Peyer's patch (tissue), 4 donors: ENCODE data around the gene MYH7B. TPM values are rescaled to one million over a fixed set of nuclear protein-coding genes. Genes with fewer than 3 reads are reported as not detected.

Experiments
- DNase-seq, 3 donors: peaks; one replicate each; pipeline ENCODE4 v3.0.0-alpha.2; 2017 to 2019
- H3K27ac ChIP-seq, 4 donors: fragments of 200-600 bp; sonication (generic); one replicate each; pipeline ENCODE4 v1.5.1; 2016 to 2019
- H3K27me3 ChIP-seq, 2 donors: fragments of 200-600 bp; sonication (generic); one replicate each; pipeline ENCODE4 v1.5.1; 2019
- H3K36me3 ChIP-seq, 3 donors: fragments of 200-600 bp; sonication (generic); one replicate each; pipeline ENCODE4 v1.5.1; 2016 to 2019
- H3K4me1 ChIP-seq, 4 donors: fragments of 200-600 bp; sonication (generic); one replicate each; pipeline ENCODE4 v1.5.1; 2016 to 2019
- H3K4me3 ChIP-seq, 4 donors: fragments of 200-600 bp; sonication (generic); 1 replicate in 3 of 4; 2 replicates in 1 of 4; pipeline ENCODE4 v1.5.1; 2016 to 2019; ENCODE audit warnings: mild to moderate bottlenecking in 1 of 4
- H3K9me3 ChIP-seq, 4 donors: fragments of 200-600 bp; sonication (generic); one replicate each; pipeline ENCODE4 v1.5.1; 2016 to 2019; ENCODE audit warnings: mild to moderate bottlenecking in 1 of 4
- POLR2A ChIP-seq, 2 donors: fragments of 450-650 bp; IDR thresholded peaks; one replicate each; pipeline ENCODE4 v1.5.1; 2017; ENCODE audit warnings: antibody characterized with exemption in 2 of 2, mild to moderate bottlenecking in 2 of 2, moderate library complexity in 2 of 2
- total RNA-seq, 4 donors: library from RNA; depleted of rRNA; stranded (reverse); fragments of >200 nt; gene quantifications; one replicate each; pipeline ENCODE4 v1.1.0, GENCODE V29; 2016
- TF ChIP-seq, protein P1 (sequence below), 6 experiments: fragments of 450-650 bp in 4 of 6; fragments of 200-600 bp in 2 of 6; sonication (generic) in 1 of 6; IDR thresholded peaks; one replicate each; pipeline ENCODE4 v1.5.1; 2017 to 2019; ENCODE audit warnings: antibody characterized with exemption in 6 of 6, mild to moderate bottlenecking in 3 of 6, moderate library complexity in 1 of 6

MYH7B gene
- total RNA-seq, 4 donors from 2014 or later = 0.40 to 2.0 (median 1.4) TPM

- peaks cover 0 to 97% (median 5%) of the 10 kb centered on the region in 3 donors for H3K36me3 ChIP-seq
- no peak overlapping the region for H3K4me3 ChIP-seq
- H3K9me3 ChIP-seq = no peaks in the 10 kb centered on the region
- H3K27ac ChIP-seq = no peak overlapping the region
- TF ChIP-seq, protein P1, sequence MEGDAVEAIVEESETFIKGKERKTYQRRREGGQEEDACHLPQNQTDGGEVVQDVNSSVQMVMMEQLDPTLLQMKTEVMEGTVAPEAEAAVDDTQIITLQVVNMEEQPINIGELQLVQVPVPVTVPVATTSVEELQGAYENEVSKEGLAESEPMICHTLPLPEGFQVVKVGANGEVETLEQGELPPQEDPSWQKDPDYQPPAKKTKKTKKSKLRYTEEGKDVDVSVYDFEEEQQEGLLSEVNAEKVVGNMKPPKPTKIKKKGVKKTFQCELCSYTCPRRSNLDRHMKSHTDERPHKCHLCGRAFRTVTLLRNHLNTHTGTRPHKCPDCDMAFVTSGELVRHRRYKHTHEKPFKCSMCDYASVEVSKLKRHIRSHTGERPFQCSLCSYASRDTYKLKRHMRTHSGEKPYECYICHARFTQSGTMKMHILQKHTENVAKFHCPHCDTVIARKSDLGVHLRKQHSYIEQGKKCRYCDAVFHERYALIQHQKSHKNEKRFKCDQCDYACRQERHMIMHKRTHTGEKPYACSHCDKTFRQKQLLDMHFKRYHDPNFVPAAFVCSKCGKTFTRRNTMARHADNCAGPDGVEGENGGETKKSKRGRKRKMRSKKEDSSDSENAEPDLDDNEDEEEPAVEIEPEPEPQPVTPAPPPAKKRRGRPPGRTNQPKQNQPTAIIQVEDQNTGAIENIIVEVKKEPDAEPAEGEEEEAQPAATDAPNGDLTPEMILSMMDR (IDR thresholded peaks at IDR 0.05) = no peak
- TF ChIP-seq POLR2A (IDR thresholded peaks at IDR 0.05) = no peak
- DNase-seq = no peak
- H3K4me1 ChIP-seq = no peaks in the 10 kb centered on the region
- H3K27me3 ChIP-seq = no peaks in the 10 kb centered on the region
Observed at GRCh38 chr20:34925341-34925740, 30.3 kb upstream of the MYH7B start.

DNA sequence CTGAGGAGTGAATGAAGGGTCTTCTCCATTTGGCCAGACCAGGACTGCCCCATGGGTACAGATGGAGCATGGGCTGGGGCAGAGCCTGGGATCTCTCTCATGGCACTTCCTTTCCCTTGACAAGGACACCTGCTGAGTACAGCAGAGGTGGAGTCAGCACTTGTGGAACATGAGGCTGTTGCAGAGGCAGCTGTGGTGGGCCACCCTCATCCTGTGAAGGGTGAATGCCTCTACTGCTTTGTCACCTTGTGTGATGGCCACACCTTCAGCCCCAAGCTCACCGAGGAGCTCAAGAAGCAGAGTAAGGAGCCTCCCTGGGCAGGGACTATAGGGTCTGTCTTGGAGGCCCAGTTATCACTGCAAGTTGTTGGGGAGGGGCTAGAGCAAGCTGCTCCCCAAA is 29.7 kb upstream of the MYH7B start:
- no peaks in the 10 kb centered on the region for H3K9me3 ChIP-seq
- no peak for DNase-seq
- TF ChIP-seq, protein P1 (IDR thresholded peaks at IDR 0.05) = no peak
- no peak for TF ChIP-seq POLR2A (IDR thresholded peaks at IDR 0.05)
- H3K36me3 ChIP-seq = peaks cover 0 to 96% (median 5%) of the 10 kb centered on the region in 3 donors
- H3K4me1 ChIP-seq = no peaks in the 10 kb centered on the region
- H3K4me3 ChIP-seq = no peak overlapping the region
- H3K27ac ChIP-seq = no peak overlapping the region
- no peaks in the 10 kb centered on the region for H3K27me3 ChIP-seq

- Histone ChIP-seq H3K4me3 (no peak overlapping the region), H3K4me1 (no peaks in the 10 kb centered on the region), H3K9me3 (no peaks in the 10 kb centered on the region), H3K27me3 (no peaks in the 10 kb centered on the region), H3K27ac (no peak overlapping the region), H3K36me3 (peaks cover 0 to 94% (median 5%) of the 10 kb centered on the region in 3 donors)
- DNase-seq = no peak
- TF ChIP-seq, protein P1 (IDR thresholded peaks at IDR 0.05) = no peak
- no peak for TF ChIP-seq POLR2A (IDR thresholded peaks at IDR 0.05)
Observed at GRCh38 chr20:34926581-34926980, 29.1 kb upstream of the MYH7B start.

- Histone ChIP-seq H3K27me3 (no peaks in the 10 kb centered on the region), H3K36me3 (peaks cover 0 to 85% (median 5%) of the 10 kb centered on the region in 3 donors), H3K9me3 (no peaks in the 10 kb centered on the region), H3K4me1 (no peaks in the 10 kb centered on the region), H3K4me3 (no peak overlapping the region), H3K27ac (no peak overlapping the region)
- DNase-seq = no peak
- TF ChIP-seq, protein P1 (IDR thresholded peaks at IDR 0.05) = no peak
- TF ChIP-seq POLR2A (IDR thresholded peaks at IDR 0.05) = no peak
Observed at GRCh38 chr20:34927736-34928135, 27.9 kb upstream of the MYH7B start.

DNA sequence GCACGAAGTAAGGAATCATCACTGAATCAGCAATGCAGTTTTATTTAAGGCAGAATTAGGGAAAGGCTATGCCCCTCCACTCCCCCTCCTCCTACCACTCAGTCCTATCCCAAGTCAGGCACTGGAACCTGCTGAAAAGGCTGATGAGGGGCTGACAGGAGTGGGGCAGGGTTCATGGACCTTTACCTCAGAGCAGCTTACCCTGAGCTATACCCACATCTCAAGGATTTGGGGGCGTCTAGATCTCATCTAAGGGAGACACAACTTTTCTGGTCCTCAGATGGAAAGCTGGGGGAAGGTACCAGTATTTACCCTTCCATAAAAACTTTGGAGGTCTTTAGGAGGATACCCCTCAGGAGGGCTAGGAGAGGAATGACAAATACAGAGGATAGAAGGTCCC is 27.3 kb upstream of the MYH7B start:
- H3K9me3 ChIP-seq = no peaks in the 10 kb centered on the region
- H3K36me3 ChIP-seq = peaks cover 0 to 78% (median under 1%) of the 10 kb centered on the region in 3 donors
- H3K27ac ChIP-seq = no peak overlapping the region
- no peak for DNase-seq
- TF ChIP-seq, protein P1 (IDR thresholded peaks at IDR 0.05) = no peak
- TF ChIP-seq POLR2A (IDR thresholded peaks at IDR 0.05) = no peak
- H3K4me1 ChIP-seq = no peaks in the 10 kb centered on the region
- no peaks in the 10 kb centered on the region for H3K27me3 ChIP-seq
- H3K4me3 ChIP-seq = no peak overlapping the region

GRCh38 chr20:34931771-34932170 is 23.9 kb upstream of the MYH7B start:
- H3K27ac ChIP-seq = no peak overlapping the region
- no peak overlapping the region for H3K4me3 ChIP-seq
- DNase-seq = no peak
- no peaks in the 10 kb centered on the region for H3K4me1 ChIP-seq
- TF ChIP-seq, protein P1 (IDR thresholded peaks at IDR 0.05) = no peak
- TF ChIP-seq POLR2A (IDR thresholded peaks at IDR 0.05) = no peak
- H3K9me3 ChIP-seq = no peaks in the 10 kb centered on the region
- H3K36me3 ChIP-seq = peaks cover 0 to 50% (median 0%) of the 10 kb centered on the region in 3 donors
- H3K27me3 ChIP-seq = no peaks in the 10 kb centered on the region
